ENCODE data around the gene HTR3A.
A peak's percentile ranks its signal among the peaks of the same experiment; 100 is the strongest.
"Not testable (repeated sequence)": the region's sequence is repeated elsewhere in the genome, so short reads cannot be mapped to it uniquely, and the experiment has no call there.

Gene HTR3A

GRCh38 chr11:113974741-113975470 is at the start of gene HTR3A:
Gene HTR3A, plus strand, starts transcription at chr11:113975108. Its CDS starts 218 bp downstream, at chr11:113975326.
- peak; percentile 76 for DNase-seq

- no peak for DNase-seq
These were observed 48.4 kb upstream of the HTR3A start for GRCh38 chr11:113926273-113927197.

- no peak for DNase-seq
These were observed 46.6 kb upstream of the HTR3A start for GRCh38 chr11:113928311-113928710.

GRCh38 chr11:113932788-113933187 is 42.1 kb upstream of the HTR3A start:
- DNase-seq = no peak

- DNase-seq = not testable (repeated sequence)
These were observed 40.7 kb upstream of the HTR3A start for GRCh38 chr11:113934193-113934592.

GRCh38 chr11:113934761-113935160 is 40.1 kb upstream of the HTR3A start:
- DNase-seq = no peak

- no peak for DNase-seq
These were observed 39.0 kb upstream of the HTR3A start for GRCh38 chr11:113935858-113936257.

- DNase-seq = no peak
These were observed 37.0 kb upstream of the HTR3A start for GRCh38 chr11:113937918-113938317.

- no peak for DNase-seq
These were observed 32.7 kb upstream of the HTR3A start for GRCh38 chr11:113942256-113942655.

GRCh38 chr11:113946162-113946561 is 28.7 kb upstream of the HTR3A start:
- not testable (repeated sequence) for DNase-seq

GRCh38 chr11:113947994-113948393 is 26.9 kb upstream of the HTR3A start:
- no peak for DNase-seq

GRCh38 chr11:113949891-113950290 is 25.0 kb upstream of the HTR3A start:
- DNase-seq = no peak

GRCh38 chr11:113951537-113951936 is 23.4 kb upstream of the HTR3A start:
- no peak for DNase-seq

GRCh38 chr11:113952070-113952469 is 22.8 kb upstream of the HTR3A start:
- DNase-seq = no peak

GRCh38 chr11:113952588-113952987 is 22.3 kb upstream of the HTR3A start:
- DNase-seq = no peak

GRCh38 chr11:113954235-113954634 is 20.7 kb upstream of the HTR3A start:
- no peak for DNase-seq

- DNase-seq = no peak
These were observed 17.9 kb upstream of the HTR3A start for GRCh38 chr11:113956986-113957385.

- no peak for DNase-seq
These were observed 14.1 kb upstream of the HTR3A start for GRCh38 chr11:113960702-113961330.

- DNase-seq = no peak
These were observed 7.5 kb upstream of the HTR3A start for GRCh38 chr11:113967361-113967760.

- DNase-seq = no peak
These were observed 3.3 kb upstream of the HTR3A start for GRCh38 chr11:113971506-113972195.

- DNase-seq = no peak
These were observed 2.2 kb downstream of the HTR3A start for GRCh38 chr11:113977071-113977490.

GRCh38 chr11:113977701-113978100 is 2.8 kb downstream of the HTR3A start:
- DNase-seq = no peak

- DNase-seq = no peak
These were observed 4.5 kb downstream of the HTR3A start for GRCh38 chr11:113979431-113979830.
